Glomerular endothelial cell (primary cell): ENCODE results near the gene PIK3C3. TPM values are rescaled to one million over a fixed set of nuclear protein-coding genes. Genes with fewer than 3 reads are reported as not detected.
A peak's percentile ranks its signal among the peaks of the same experiment; 100 is the strongest.
"Not testable (repeated sequence)": the region's sequence is repeated elsewhere in the genome, so short reads cannot be mapped to it uniquely, and the experiment has no call there.

Experiments
- DNase-seq: peaks from one replicate; pipeline ENCODE4 v3.0.0-alpha.2; 2011; ENCODE audit warnings: low read depth, low spot score; ENCODE audit errors: extremely low read depth
- total RNA-seq: library from RNA; depleted of rRNA; stranded (reverse); fragments of >200 nt; gene quantifications from 2 replicates; pipeline ENCODE4 v1.2.3, GENCODE V29; 2015

Gene PIK3C3
- total RNA-seq, 1 donor from 2014 or later: 51.1 TPM

DNA sequence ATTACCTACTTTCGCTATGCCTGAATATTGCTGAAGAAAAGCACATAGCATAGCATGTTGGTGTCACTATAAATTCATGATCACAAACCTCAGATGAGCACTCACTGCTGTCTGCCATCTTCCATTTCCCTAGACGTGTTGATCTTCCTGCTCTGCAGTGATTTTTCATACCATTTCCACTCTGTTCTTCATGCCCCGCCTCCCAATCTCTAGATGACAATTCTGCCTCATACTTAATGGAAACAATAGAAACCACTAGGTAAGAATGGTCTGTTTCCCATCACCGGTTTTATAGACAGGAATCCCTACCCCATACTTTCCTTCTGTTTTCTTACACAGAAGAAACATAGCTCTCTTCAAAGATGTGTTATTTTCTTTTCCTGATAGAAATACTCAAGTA is 63.8 kb downstream of the PIK3C3 start:
- DNase-seq: no peak

DNA sequence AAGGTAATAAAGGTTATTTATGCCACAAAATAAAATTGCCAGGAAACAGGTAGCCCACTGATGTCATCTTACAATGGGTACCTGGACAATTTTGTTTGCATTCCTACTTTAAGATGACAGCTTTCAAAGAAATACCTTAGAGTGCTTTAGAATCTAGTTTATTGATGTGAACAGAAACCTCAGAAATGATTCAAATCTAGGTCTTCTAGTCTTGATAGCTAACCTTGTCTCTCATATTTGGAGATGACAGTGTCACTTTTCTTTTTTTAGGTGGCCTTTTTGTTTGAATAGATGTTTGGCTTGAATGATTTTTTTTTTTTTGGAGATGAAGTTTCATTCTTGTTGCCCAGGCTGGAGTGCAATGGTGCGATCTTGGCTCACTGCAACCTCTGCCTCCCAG is 69.1 kb downstream of the PIK3C3 start:
- no peak for DNase-seq

DNA sequence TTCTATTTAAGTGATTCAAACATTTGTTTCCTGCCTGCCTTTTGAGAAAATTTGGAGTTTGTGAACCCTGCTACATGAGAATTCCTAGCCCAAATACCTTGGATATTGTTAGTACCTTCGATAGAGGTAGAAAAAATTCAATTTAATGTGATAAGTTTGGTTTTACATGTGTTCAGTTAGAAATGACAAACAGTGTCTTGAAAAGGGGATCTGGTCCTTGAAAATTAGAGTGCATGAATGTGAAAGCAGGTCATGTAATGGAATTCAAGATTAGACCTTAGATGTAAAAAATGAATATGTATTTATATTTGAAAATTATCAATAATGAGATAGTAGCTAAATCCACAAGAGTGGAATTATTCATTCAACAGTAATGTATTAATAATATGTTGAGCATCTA is 70.5 kb downstream of the PIK3C3 start:
- DNase-seq: no peak

DNA sequence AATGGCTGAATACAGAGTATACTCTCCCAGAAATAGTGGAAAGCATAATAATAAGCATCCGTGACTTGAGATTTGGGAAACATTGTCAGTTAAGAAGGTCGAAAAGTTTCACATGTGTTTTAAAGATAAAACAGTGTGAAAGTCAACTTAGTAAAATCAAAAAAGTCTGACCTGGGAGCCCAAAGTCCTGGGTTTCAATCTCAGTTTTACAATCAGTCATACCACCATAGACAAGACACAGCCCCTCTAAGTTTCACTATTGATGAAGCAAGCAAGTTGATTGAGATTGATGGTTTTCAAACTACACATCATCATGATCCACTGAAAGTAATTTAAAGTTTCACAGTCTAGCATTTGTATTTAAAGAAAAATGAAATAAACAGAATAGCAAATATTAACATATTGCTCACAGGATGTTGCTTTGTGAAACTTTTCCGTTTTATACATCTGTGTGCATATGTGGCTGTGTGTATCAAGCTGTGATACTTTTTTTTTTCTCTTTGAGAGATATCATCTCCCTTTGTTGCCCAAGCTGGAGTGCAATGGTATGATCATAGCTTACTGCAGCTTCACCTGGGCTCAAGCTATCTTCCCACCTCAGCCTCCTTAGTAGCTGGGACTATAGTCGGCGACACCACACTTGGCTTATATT is 71.1 kb downstream of the PIK3C3 start:
- DNase-seq: no peak

DNA sequence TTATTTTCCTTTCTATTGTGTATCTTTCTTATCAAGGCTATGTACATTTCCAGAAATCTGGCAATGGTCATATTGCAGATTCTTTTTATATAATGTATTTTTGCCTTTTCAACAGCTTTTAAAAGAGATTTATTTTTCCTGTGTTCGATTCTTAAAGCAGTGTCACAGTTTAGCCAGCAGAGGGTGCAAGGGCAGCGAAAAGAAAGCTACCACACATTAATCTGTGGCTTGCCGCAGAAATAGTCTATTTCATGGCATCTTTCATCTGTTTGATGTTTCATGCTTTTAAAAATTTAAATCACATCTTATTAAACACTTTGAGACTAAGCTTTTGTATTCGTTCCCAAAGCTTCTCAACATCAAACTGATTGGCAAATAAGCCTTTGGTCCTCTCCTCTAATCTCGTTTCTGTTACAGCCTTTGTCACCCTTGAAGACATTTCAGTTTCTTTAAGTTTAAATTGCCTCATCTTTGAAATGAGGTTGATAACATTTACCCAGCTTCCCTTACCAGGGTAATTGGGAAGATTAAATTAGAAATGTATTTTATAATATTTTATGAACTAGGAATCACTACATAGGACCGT is 73.3 kb downstream of the PIK3C3 start:
- DNase-seq: no peak

DNA sequence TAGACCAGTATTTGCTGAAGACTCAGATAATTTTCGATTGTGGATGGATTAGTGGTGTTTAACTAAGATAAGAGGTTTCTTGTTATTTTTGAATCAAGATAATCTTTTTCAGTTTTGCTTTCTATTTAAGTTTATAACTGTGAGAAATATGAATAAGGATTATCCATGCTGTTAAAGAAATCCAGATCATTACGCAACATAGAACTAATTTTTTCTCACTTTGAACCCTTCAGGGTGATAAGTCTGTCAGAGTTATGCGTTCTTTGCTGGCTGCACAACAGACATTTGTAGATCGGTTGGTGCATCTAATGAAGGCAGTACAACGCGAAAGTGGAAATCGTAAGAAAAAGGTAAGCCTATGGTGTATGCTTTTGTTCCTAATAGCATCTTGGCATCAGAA is 74.1 kb downstream of the PIK3C3 start:
- DNase-seq: no peak

DNA sequence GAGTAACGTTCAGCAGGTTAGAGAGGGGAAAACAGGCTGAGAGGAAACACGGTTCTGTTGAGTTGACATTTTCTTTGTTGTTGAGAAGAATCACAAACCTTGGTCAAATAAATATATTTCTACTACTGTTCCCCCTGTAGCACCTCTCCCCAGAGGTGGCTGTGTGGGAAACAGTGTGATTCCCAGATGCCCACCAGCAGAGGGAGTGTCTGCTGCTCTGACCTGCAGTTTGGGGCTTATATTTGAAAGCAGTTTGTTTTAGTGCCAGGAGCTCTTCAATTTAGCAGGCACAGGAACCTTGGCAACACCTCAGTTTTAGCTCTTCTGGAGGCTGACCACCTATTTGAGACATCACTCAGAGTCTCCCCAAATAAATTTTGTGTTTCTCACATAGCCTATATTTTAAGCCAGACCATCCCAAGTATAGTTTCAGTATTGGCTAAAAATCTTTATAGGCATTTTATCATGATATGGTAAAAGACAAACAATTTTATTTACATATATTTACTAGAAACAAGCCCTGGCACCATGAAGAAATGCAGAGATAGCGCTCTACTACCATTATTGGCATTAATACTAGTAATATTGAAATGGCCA is 75.7 kb downstream of the PIK3C3 start:
- DNase-seq: no peak

DNA sequence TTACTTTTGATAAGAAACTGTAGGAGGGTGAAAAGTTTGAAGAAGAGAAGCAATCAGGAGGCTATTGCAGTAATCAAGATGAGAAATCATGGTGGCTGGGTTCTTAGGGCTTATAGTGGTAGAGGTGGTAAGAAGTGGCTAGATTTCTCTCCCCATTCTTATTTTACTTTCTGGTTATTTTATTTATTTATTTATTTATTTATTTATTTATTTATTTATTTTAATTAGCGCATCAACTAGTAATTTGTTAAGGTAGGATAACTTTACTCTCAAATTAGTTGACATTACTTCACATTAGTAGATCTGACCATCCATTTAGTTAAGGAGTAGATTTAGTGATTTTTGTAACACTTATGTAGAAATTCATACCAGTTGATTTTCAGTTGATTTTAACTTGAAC is 77.4 kb downstream of the PIK3C3 start:
- DNase-seq: no peak

DNA sequence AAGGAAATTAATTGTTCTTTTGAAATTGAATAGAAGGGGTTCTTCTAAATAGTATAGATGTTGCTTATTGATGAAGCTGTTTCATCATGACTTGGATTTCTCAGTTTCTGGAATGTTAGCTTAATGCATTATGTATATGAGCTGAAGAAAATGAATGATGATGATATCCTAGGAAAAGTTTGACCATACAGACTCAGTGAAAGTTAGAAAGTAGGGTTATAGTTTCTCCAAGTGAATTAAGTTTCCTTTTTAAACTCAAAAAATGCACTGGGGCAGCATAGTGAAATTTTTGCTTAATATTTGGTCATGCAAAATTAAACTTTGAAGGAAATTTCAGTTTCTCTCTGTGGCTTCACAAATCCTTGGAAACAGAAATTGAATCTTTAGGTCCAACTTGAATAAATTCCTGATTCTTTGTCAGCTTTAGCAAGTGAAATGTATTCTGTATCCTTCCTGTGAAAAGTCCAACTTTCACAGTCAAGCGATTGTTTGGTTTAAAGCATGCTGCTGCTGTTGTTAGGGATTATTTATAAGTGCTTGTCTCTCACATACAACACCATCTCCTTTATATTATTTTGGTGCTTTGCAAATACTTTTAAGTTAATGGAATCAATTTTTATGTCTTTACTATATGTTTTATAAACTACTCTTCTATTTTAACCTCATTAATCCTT is 78.2 kb downstream of the PIK3C3 start:
- no peak for DNase-seq

DNA sequence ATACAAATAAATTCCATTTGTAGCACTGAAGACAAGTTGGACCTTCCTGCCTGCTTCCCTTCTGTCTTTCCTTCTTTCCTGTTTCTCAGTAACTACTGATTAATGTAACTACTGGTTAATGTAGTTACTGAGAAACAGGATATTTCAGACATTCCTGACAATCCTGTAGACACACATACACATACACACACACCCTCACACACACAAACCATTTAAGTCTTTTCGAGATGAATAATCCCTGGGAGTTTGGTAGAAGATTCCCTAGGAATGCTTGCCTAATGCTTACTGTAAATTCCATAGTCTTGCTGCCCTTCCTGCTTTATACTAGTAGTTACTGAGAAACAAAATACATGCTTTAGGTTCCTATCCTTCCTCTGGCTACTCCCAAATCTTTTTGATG is 83.9 kb downstream of the PIK3C3 start:
- DNase-seq: peak; percentile 56

DNA sequence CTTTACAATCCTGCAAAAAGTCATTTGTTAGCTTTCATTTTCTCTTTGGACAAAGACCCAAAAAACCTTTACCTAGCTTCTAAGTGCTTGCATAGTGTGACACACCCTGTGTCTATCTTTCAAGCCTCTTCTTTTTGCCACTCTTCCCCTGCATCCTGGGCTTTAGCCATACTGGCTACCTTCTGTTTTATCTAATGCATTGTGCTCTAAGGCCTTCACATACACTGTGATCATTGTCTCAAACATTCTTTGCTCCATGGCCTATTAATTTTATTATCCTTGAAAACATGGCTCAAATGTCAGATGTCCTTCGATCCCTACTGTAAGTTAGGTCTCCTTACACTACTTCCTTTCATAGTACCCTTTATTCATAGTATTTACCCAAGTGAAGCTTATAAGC is 84.4 kb downstream of the PIK3C3 start:
- no peak for DNase-seq

DNA sequence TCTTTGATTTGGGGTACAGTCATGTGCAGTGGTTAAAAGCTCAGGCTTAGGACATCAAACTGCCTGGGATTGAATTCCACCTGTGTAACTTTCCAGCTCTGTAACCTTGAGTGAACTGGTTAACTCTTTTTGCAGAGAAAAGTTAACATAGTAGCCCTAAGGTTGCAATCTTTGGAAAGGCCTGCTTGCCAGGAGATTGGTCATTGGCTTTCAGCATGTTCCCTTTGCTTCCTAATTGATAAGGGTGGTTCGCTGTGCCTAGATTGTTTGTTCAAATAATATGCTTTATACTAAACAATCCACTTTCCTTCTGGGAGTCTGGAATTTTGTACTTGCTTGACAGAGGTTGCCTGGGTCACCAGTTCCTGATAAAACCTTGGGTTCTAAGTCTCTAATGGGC is 86.8 kb downstream of the PIK3C3 start:
- DNase-seq: no peak

DNA sequence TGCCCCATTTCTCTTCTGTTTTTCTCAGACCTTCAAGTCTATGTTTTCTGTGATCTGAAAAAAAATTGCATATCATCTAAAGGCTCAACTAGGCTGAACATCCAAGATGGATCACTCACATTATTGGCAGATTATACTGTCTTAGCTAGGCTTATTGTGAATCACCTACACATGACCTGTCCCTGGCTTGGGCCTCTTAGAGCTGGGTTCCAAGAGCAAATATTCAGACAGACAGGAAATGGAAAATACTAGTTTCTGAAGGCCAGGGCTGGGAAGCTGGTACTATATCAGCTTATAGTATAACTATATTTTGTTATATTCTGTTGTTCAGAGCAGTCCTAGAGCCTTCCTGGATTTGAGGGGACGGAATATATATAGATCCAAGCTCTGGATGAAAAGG is 90.3 kb downstream of the PIK3C3 start:
- no peak for DNase-seq

DNA sequence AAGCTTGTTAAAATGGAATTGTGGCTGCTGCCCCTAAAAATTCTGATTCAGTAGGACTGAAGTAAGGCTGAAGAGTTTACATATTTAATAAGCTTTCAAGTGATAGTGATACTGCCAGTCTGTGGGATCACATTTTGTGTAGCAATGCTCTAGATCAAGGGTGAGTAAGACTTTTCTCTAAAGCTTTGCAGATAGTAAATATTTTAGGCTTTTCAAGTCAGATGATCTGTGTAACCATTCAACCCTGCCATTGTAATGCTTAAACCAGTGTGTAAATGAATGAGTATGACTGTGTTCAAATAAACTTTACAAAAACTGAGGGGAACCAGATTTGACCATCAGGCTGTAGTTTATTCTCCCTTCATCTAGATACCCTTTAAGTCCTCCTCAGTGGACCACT is 92.7 kb downstream of the PIK3C3 start:
- DNase-seq: no peak

DNA sequence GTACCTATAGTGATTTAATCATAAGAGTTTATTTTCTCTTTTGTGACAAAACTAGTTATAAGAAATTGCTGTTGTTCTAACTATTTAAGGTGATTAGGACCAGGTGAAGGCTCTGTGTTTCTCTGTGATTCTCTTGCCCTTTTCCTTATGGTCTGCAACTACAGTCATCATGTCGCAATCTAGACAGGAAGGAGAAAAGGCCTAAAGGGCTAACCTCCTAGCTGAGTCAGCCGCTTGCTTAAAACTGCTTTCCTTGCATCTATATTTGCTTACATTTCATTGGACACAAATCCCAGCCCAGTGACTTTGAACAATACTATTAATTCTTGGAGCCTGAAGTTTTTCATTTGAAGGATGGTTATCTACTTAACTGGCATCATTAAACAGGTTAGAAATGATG is 93.1 kb downstream of the PIK3C3 start:
- DNase-seq: no peak

DNA sequence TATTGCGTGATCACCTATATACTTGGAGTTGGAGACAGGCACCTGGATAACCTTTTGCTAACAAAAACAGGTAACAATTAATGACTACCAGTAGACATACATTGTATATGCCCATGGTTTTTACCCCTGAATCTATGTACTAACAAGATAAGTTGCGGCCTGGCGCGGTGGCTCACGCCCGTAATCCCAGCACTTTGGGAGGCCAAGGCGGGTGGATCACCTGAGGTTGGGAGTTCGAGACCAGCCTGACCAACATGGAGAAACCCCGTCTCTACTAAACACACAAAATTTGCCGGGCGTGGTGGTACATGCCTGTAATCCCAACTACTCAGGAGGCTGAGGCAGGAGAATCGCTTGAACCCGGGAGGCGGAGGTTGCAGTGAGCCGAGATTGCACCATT is 94.5 kb downstream of the PIK3C3 start:
- DNase-seq: not testable (repeated sequence)

DNA sequence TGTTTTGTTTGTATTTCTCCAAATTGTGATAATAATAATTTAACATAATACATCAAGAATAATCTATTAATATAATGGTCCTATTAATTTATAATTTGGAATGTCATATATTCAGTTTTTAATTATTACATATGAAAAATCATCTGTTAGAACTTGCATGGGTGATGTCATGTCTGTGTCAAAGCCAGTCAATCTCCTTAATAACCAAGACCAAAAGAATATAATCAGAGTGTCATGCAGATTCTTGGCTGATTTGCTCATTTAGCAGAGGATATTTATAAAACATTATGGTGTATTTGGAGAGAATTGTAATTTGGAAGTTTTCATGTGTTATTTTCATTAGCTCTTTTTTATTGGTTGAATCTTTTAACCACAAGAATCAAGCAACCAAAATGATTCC is 96.4 kb downstream of the PIK3C3 start:
- DNase-seq: no peak

DNA sequence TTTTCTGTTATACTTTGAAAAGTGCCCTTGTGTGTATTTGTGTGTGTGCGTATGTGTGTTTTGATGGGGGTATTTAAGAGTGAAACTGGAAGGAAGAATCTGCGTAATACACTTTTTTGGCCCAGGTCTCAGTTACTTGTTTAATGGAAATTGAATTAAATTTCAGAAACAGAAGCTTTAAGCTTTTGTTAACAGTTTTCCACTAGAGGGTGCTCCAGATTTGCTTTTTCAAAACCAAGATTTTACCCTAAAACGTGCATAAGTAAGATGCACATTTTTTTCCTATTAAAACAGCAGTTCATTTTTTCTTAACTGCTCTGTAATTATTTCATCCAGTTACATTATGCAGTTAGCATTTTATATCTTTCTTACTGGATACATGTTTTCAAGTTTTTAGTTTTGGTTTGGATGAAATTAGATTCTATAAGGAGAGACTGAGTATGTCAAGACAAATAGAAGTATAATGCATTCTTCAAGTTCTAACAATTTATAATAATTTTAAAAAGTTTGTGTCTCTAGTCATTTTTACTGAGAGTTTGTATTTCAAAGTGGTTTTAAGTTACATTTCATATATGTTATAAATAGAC is 97.2 kb downstream of the PIK3C3 start:
- no peak for DNase-seq

DNA sequence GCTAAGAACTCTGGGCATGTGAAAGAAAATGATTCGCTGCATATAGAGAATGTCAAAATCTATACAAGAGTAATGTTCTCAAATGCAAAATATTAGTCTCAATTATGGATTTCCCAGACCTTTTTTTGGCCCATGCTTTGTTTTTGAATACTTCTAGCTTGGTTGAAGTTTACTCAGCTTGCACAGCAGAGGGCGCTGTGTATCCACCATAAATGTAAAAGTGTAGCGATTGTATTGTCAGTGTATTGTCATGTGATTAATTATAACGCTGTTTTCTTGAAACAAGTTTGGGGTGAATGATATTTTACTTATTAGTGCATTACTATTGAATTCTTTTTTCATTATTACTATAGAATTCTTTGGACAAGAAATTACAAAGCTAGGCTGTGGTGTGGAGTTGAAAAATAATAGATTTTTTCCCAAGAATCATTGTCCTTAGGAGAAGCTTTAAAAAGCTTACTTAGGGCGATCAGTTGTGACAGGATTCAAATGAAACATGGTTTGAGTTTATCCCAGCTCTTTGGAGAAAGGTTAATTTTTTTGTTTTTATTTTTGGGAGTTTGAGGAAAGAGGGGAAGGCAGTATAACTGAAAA is 98.3 kb downstream of the PIK3C3 start:
- DNase-seq: no peak

DNA sequence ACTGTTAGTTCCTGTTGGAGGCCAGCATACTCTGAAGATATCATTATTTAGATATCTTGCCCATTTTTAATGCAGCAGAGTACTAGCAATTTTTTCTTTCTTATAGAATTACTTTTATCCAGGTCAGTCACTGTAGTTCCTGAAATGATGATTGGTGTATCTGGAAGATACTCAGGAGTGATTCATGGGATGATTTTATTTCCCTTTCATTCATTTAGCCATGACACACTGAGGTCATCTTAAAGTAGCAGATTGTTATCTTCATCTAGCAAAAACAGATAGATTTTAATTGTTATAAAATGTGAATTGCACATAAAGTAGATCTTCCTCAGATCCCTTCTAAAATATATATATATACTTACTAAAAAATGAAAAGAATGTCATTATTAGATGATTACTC is 109.1 kb downstream of the PIK3C3 start:
- no peak for DNase-seq

DNA sequence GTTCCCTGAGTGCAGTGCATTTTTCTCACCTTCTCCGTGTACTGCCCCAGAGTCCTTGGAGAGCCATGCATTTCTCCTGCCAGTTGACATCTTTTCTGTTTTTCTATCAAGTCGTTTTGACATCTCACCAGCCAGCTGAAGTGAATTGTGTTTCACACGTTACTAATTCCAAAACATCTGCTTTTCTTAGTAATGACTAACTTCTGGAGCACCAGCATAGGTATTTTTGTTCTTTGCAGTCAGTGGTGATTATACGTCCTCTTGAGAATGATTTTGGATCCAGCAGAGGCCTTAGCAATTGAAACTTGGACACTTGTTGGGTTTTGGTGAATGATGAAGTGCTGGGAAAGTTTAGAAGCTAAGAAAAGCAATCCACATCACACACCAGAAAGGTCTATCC is 112.5 kb downstream of the PIK3C3 start:
- DNase-seq: no peak
